Measurements from ENCODE around the gene TNFSF9. TPM values are rescaled to one million over a fixed set of nuclear protein-coding genes. Genes with fewer than 3 reads are reported as not detected.

TNFSF9 gene
- total and polyA plus RNA-seq, 8 donors: 0.20 to 10.2 (median 0.40) TPM

- H3K27ac ChIP-seq: no peak overlapping the region
- intact Hi-C loops (cut with DNase I): no loop called here
- H3K4me1 ChIP-seq: peaks cover 0 to 22% of the 10 kb centered on the region in 2 donors
- H3K36me3 ChIP-seq: no peaks in the 10 kb centered on the region
- no peak overlapping the region for H3K4me3 ChIP-seq
- DNase-seq: no peak
- H3K27me3 ChIP-seq: no peaks in the 10 kb centered on the region
- no peaks in the 10 kb centered on the region for H3K9me3 ChIP-seq
- peak; percentile 28 for ATAC-seq
- no peak for TF ChIP-seq CTCF (IDR thresholded peaks at IDR 0.05)
Observed at GRCh38 chr19:6521718-6522646, 8.8 kb upstream of the TNFSF9 start.

- DNase-seq (peak in 1 of 4 donors; percentile 5), ATAC-seq (no peak)
- Histone ChIP-seq H3K4me3 (no peak overlapping the region), H3K4me1 (peaks cover 0 to 17% of the 10 kb centered on the region in 2 donors), H3K9me3 (no peaks in the 10 kb centered on the region), H3K36me3 (no peaks in the 10 kb centered on the region), H3K27me3 (no peaks in the 10 kb centered on the region), H3K27ac (no peak overlapping the region)
- TF ChIP-seq CTCF (IDR thresholded peaks at IDR 0.05): no peak
- intact Hi-C loops (cut with DNase I): no loop called here
Observed at GRCh38 chr19:6522712-6523111, 8.1 kb upstream of the TNFSF9 start.

- Histone ChIP-seq H3K9me3 (no peaks in the 10 kb centered on the region), H3K4me1 (peaks cover 0 to 9% of the 10 kb centered on the region in 2 donors), H3K27me3 (no peaks in the 10 kb centered on the region), H3K4me3 (no peak overlapping the region), H3K27ac (no peak overlapping the region), H3K36me3 (no peaks in the 10 kb centered on the region)
- intact Hi-C loops (cut with DNase I): no loop called here
- peak in 2 of 4 donors; percentile 45 to 77 for DNase-seq
- no peak for TF ChIP-seq CTCF (IDR thresholded peaks at IDR 0.05)
- no peak for ATAC-seq
Observed at GRCh38 chr19:6524311-6524710, 6.5 kb upstream of the TNFSF9 start.

- Histone ChIP-seq H3K27ac (no peak overlapping the region), H3K4me3 (no peak overlapping the region), H3K9me3 (no peaks in the 10 kb centered on the region), H3K27me3 (peaks cover 0 to 22% of the 10 kb centered on the region in 2 donors), H3K4me1 (peaks cover 4 to 40% of the 10 kb centered on the region in 2 donors), H3K36me3 (no peaks in the 10 kb centered on the region)
- intact Hi-C loops (cut with DNase I): no loop called here
- ATAC-seq: no peak
- no peak for TF ChIP-seq CTCF (IDR thresholded peaks at IDR 0.05)
- no peak for DNase-seq
Observed at GRCh38 chr19:6527893-6528543, 2.8 kb upstream of the TNFSF9 start.

GRCh38 chr19:6528544-6529121 is 2.2 kb upstream of the TNFSF9 start:
- intact Hi-C loops (cut with DNase I): no loop called here
- peaks cover 0 to 22% of the 10 kb centered on the region in 2 donors for H3K27me3 ChIP-seq
- H3K9me3 ChIP-seq: no peaks in the 10 kb centered on the region
- peak; percentile 15 for ATAC-seq
- DNase-seq: peak in 3 of 4 donors; percentile 65 to 80 (median 75)
- no peak for TF ChIP-seq CTCF (IDR thresholded peaks at IDR 0.05)
- H3K4me1 ChIP-seq: peaks cover 4 to 41% of the 10 kb centered on the region in 2 donors
- no peak overlapping the region for H3K4me3 ChIP-seq
- H3K36me3 ChIP-seq: no peaks in the 10 kb centered on the region
- no peak overlapping the region for H3K27ac ChIP-seq

Measured in left lung (tissue), 10 donors.